Thyroid gland (tissue), 4 donors: ENCODE data around the gene FAM193A. TPM values are rescaled to one million over a fixed set of nuclear protein-coding genes. Genes with fewer than 3 reads are reported as not detected.

ENCODE experiments used
- DNase-seq, 2 donors: peaks; one replicate each; pipeline ENCODE4 v3.0.0-alpha.2; 2019
- H3K27ac ChIP-seq, 3 donors: fragments of 200-600 bp; sonication (generic); 1 replicate in 2 of 3; 2 replicates in 1 of 3; pipeline ENCODE4 v1.5.1; 2016 to 2019; ENCODE audit warnings: mild to moderate bottlenecking in 1 of 3, moderate library complexity in 1 of 3
- H3K27me3 ChIP-seq: fragments of 200-600 bp; sonication (generic); one replicate; pipeline ENCODE4 v1.5.1; 2019
- H3K36me3 ChIP-seq, 2 donors: fragments of 200-600 bp; sonication (generic); one replicate each; pipeline ENCODE4 v1.5.1; 2016 to 2019
- H3K4me1 ChIP-seq, 2 donors: fragments of 200-600 bp; sonication (generic); one replicate each; pipeline ENCODE4 v1.5.1; 2017 to 2019
- H3K4me3 ChIP-seq, 3 donors: fragments of 200-600 bp; sonication (generic); replicated peaks in 1 of 3; 1 replicate in 2 of 3; 2 replicates in 1 of 3; pipeline ENCODE4 v1.5.1; 2016; ENCODE audit warnings: mild to moderate bottlenecking in 1 of 3
- H3K9me3 ChIP-seq: fragments of 200-600 bp; sonication (generic); one replicate; pipeline ENCODE4 v1.5.1; 2017
- CTCF ChIP-seq, 6 experiments: fragments of 200-600 bp in 3 of 6; fragments of 450-650 bp in 3 of 6; sonication (generic) in 3 of 6; IDR thresholded peaks; one replicate each; pipeline ENCODE4 v1.5.1; 2016 to 2019; ENCODE audit warnings: antibody characterized with exemption in 6 of 6, mild to moderate bottlenecking in 2 of 6, inconsistent platforms in 1 of 6, moderate library complexity in 1 of 6
- POLR2A ChIP-seq, 2 donors: fragments of 450-650 bp; IDR thresholded peaks; one replicate each; pipeline ENCODE4 v1.6.1; 2017; ENCODE audit warnings: antibody characterized with exemption in 2 of 2, mild to moderate bottlenecking in 2 of 2, moderate library complexity in 1 of 2
- WGBS, 2 donors: methylation state at CpG; one replicate each; pipeline ENCODE4 v1.1.5; 2017; 5-methylcytosine and 5-hydroxymethylcytosine counted together
- intact Hi-C: fragments of 100-400 bp; cut with DNase I; formaldehyde crosslinking; loops from one replicate; pipeline ENCODE4 v1.15.1; 2023
- total RNA-seq, 4 donors: library from RNA; depleted of rRNA; stranded (reverse); fragments of >200 nt; gene quantifications; one replicate each; pipeline ENCODE4 v1.2.3, GENCODE V29; 2016

Gene FAM193A
- total RNA-seq, 4 donors from 2014 or later = 22.4 to 36.7 (median 30.3) TPM

DNA sequence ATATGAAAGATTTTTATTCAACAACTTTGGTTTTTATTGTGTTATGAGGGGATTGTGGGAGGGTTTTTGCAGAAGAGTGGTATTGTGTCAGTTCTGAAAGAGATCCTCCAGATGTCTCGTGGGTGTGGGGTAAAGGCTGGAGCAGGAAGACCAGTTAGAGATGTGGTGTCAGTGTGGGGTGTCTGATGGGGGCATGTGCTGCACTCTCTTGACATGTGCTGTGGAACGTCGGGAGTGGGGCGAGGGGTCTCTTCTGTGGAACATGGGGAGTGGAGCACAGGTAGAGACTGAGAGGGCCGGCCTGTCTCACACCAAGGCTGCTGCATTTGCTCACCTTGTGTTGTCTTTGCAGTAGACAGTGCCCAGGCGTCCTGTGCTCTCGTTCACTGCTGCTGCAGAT, 37.6 kb downstream of the FAM193A start:
- DNase-seq = no peak
- intact Hi-C loops = no loop called here
- Histone ChIP-seq H3K9me3 (no peaks in the 10 kb centered on the region), H3K27ac (no peak overlapping the region), H3K4me1 (peaks cover 0 to 17% of the 10 kb centered on the region in 2 donors), H3K27me3 (no peaks in the 10 kb centered on the region), H3K4me3 (no peak overlapping the region), H3K36me3 (no peaks in the 10 kb centered on the region)
- 89 to 90% methylated on average over 7 of the region's 7 CpGs for WGBS, 2 donors
- TF ChIP-seq POLR2A (IDR thresholded peaks at IDR 0.05) (no peak), CTCF (IDR thresholded peaks at IDR 0.05) (no peak)

- TF ChIP-seq CTCF (IDR thresholded peaks at IDR 0.05) (no peak), POLR2A (IDR thresholded peaks at IDR 0.05) (no peak)
- H3K27me3 ChIP-seq = no peaks in the 10 kb centered on the region
- intact Hi-C loops = no loop called here
- no peak overlapping the region for H3K27ac ChIP-seq
- DNase-seq = no peak
- 90 to 95% methylated on average over 9 of the region's 9 CpGs for whole genome bisulfite sequencing, 2 donors
- H3K36me3 ChIP-seq = no peaks in the 10 kb centered on the region
- H3K4me1 ChIP-seq = peaks cover 0 to 17% of the 10 kb centered on the region in 2 donors
- no peaks in the 10 kb centered on the region for H3K9me3 ChIP-seq
- H3K4me3 ChIP-seq = no peak overlapping the region
Observed at GRCh38 chr4:2574863-2575262, 38.4 kb downstream of the FAM193A start.

DNA sequence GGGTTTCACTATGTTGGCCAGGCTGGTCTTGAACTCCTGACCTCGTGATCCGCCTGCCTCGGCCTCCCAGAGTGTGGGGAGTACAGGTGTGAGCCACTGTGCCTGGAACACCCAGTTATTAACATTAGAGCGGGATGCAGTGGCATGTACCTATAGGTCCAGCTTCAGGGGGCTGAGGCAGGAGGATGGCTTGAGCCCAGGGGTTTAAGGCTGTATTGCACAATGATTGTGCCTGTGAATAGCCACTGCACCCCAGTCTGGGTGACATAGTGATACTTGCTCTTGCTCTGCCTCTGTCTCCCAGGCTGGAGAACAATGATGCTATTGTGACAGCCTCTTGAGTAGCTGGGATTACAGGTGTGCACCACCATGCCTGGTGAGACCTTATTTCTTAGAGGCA, 39.8 kb downstream of the FAM193A start:
- no peak overlapping the region for H3K4me3 ChIP-seq
- H3K36me3 ChIP-seq = no peaks in the 10 kb centered on the region
- H3K9me3 ChIP-seq = no peaks in the 10 kb centered on the region
- no peak for DNase-seq
- intact Hi-C loops = no loop called here
- no peak overlapping the region for H3K27ac ChIP-seq
- peaks cover 0 to 6% of the 10 kb centered on the region in 2 donors for H3K4me1 ChIP-seq
- 98 to 100% methylated on average over 4 of the region's 4 CpGs for WGBS, 2 donors
- TF ChIP-seq POLR2A (IDR thresholded peaks at IDR 0.05) = no peak
- no peak for TF ChIP-seq CTCF (IDR thresholded peaks at IDR 0.05)
- H3K27me3 ChIP-seq = no peaks in the 10 kb centered on the region

DNA sequence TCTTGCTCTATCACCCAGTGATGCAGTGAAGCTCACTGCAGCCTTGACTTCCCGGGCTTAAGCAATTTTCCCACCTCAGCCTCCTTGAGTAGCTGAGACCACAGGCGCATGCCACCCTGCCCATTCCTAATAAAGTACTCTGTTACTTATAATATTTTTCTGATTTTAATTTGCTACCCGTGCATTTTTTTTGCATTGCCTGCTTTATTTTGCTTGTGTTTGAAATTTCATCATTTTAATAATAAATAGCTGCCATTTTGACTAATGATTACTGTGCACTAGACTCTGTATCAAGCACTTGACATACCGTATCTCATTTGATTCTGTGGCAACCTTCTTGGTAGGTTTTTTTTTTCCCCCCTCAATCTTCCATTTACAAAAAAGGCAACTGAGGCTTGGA, 41.7 kb downstream of the FAM193A start:
- no peak for TF ChIP-seq CTCF (IDR thresholded peaks at IDR 0.05)
- no peak for TF ChIP-seq POLR2A (IDR thresholded peaks at IDR 0.05)
- Histone ChIP-seq H3K27me3 (no peaks in the 10 kb centered on the region), H3K9me3 (no peaks in the 10 kb centered on the region), H3K36me3 (no peaks in the 10 kb centered on the region), H3K27ac (no peak overlapping the region), H3K4me1 (peaks cover 10 to 21% of the 10 kb centered on the region in 2 donors), H3K4me3 (no peak overlapping the region)
- WGBS, 2 donors = 95 to 98% methylated on average over 4 of the region's 4 CpGs
- intact Hi-C loops = no loop called here
- no peak for DNase-seq

DNA sequence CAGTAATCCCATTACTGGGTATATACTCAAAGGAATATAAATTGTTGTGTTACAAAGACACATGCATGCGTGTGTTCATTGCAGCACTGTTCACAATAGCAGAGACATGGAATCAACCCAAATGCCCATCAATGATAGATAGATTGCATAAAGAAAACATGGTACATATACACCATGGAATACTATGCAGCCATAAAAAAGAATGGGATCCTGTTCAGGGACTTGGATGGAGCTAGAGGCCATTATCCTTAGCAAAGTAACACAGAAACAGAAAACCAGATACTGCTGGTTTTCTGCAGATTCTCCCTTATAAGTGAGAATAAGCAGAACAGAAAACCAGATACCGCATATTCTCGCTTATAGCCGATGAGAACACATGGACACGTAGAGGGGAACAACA, 43.5 kb downstream of the FAM193A start:
- Histone ChIP-seq H3K27me3 (no peaks in the 10 kb centered on the region), H3K36me3 (no peaks in the 10 kb centered on the region), H3K9me3 (no peaks in the 10 kb centered on the region), H3K27ac (no peak overlapping the region), H3K4me1 (peaks cover 22 to 28% of the 10 kb centered on the region in 2 donors), H3K4me3 (no peak overlapping the region)
- DNase-seq = no peak
- intact Hi-C loops = no loop called here
- 94 to 97% methylated on average over 5 of the region's 5 CpGs for WGBS, 2 donors
- TF ChIP-seq CTCF (IDR thresholded peaks at IDR 0.05) (no peak), POLR2A (IDR thresholded peaks at IDR 0.05) (no peak)
